HG02763 (cell line): ENCODE results near the gene TESK2.
A peak's percentile ranks its signal among the peaks of the same experiment; 100 is the strongest.
"Not testable (repeated sequence)": the region's sequence is repeated elsewhere in the genome, so short reads cannot be mapped to it uniquely, and the experiment has no call there.

Experiments
- ATAC-seq: cut with Tn5 transposase; IDR thresholded peaks from one replicate; pipeline ENCODE4 v1.9.1; 2021; ENCODE audit warnings: mild to moderate bottlenecking, moderate library complexity; ENCODE audit not compliant: unreplicated experiment

The TESK2 gene

DNA sequence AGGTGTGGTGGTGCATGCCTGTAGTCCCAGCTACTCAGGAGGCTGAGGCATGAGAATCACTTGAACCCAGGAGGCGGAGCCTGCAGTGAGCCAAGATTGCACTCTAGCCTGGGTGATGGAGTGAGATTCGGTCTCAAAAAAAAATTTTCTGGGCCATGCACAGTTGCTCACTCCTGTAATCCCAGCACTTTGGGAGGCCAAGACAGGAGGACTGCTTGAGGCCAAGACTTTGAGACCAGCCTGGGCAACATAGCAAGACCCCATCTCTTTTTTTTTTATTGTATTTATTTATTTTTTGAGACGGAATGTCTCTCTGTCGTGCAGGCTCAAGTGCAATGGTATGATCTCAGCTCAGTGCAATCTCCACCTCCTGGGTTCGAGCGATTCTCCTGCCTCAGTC lies 16.8 kb downstream of the TESK2 start:
- ATAC-seq, result not testable (repeated sequence)

- no peak for ATAC-seq
These were observed 17.7 kb downstream of the TESK2 start for GRCh38 chr1:45473302-45473701.

DNA sequence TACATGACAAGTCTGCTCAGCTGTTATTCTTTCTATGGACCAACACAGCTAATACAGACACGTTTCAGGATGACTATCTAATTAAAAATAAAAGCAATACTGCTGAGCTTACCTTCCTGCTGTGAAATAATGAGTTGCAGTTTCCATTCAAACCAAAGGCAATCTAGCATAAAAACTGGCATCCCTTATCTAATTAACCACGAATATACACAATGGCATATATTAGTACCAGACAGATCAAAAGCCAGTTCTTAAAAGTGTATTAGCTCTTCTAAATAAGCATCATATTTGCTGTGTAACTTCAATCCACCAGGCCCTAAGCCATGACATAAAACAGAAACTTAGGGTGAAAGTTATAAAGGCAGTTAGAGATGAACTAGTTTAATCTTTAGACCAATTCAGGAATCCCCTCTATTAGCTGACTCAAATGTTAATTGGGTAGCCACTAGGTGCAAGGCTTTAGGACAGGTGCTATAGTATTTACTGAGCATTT lies 20.6 kb downstream of the TESK2 start:
- no peak for ATAC-seq

GRCh38 chr1:45467353-45467752 lies 23.6 kb downstream of the TESK2 start:
- peak; percentile 49 for ATAC-seq

- ATAC-seq, result no peak
These were observed 25.7 kb downstream of the TESK2 start for GRCh38 chr1:45465277-45465676.

DNA sequence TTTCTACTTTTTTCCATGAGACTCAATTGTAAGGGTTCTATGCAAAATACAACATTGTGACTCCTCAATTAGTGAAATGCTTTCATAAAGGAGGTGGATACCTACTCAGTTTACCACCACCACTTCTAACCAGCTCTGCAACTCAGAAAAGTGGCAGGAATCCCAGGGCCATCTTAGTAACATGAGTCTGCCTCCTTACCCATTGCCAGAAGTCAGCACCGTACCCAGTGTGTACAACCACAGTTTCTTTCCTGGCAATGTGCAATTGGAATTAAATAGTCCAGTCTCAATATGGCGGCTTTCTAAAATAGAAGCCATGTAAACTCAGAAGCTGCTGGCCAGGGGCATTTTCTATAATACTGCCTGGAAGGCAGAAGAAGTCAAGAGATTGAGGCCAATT lies 32.1 kb downstream of the TESK2 start:
- ATAC-seq, result no peak

GRCh38 chr1:45456531-45456930 lies 34.4 kb downstream of the TESK2 start:
- no peak for ATAC-seq

DNA sequence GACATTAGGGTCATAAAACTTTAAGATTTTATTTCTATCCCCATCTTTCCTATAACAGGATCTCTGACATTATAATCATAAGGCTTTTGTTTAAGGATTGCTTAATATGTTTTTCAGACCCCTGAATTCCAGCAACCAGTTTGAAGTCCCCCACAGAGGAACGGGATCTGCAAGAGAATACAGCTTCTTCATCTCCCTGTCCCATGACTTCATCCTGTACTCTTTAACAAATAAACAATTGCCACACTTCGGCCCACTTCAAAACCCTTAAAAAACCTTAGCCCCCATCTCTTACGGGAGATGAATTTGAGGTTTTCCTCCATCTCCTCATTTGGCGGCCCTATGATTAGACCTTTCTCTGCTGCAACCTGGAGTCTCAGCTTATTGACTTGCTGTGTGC lies 35.8 kb downstream of the TESK2 start:
- ATAC-seq, result no peak

DNA sequence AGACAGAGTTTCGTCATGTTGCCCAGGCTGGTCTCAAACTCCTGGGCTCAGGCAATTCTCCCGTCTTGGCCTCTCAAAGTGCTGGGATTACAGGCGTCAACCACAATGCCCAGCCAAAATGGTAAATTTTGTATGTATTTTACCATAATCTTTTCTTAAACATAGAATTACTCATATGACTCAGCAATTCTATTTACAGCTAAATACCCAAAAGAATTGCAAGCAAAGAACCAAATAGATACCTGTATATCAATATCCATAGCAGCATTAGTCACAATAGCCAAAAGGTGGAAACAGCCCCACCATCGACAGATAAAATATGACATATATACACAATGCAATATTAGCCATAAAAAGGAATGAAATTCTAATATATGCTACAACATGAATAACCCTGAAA lies 36.5 kb downstream of the TESK2 start:
- ATAC-seq, result no peak

- ATAC-seq, result no peak
These were observed 38.5 kb downstream of the TESK2 start for GRCh38 chr1:45452503-45452902.

GRCh38 chr1:45448357-45448756 lies 42.6 kb downstream of the TESK2 start:
- no peak for ATAC-seq

GRCh38 chr1:45446950-45447672 lies 43.9 kb downstream of the TESK2 start:
- ATAC-seq, result no peak

DNA sequence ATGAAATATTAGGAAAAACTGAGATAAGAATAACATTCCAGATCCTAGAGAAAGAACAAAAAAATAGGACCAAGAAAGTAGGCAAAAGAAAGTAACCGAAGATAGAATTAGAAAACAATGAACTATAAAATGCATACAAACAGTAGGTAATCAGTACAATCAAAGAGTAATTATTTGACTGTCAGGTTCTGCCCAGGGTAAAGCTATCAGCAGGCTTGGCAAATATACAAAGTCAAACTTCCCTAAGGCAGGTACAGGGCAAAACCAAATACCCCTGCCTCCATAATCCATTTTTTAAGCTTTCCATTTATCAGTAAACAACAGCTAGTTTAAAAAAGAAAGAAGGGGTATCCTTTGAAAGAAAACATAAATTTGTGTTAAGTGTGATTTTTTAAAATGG lies 44.4 kb downstream of the TESK2 start:
- ATAC-seq, result no peak

DNA sequence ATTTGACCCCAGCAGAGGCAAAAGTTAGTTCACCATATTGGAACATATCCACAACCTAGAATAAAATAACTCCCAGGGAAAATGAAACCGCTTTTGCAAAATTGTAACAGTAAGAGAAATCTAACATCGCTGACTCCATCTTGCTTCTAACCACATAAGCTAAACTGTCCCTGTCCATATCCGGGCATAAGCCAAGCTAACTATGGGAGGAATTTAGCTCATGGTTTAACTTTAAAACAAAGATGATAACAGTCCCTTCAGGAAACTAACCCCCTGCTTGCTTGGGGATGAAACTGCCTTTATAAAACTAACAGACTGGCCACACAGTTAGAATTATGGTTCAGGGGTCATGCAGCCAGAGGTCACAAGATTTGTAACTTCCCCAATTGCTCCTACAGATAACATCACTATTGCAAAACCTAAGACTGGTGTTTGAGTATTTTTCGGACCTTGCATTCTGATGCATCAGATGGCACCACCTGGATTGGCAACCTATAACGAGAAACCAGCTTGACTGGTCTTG lies 46.3 kb downstream of the TESK2 start:
- no peak for ATAC-seq

DNA sequence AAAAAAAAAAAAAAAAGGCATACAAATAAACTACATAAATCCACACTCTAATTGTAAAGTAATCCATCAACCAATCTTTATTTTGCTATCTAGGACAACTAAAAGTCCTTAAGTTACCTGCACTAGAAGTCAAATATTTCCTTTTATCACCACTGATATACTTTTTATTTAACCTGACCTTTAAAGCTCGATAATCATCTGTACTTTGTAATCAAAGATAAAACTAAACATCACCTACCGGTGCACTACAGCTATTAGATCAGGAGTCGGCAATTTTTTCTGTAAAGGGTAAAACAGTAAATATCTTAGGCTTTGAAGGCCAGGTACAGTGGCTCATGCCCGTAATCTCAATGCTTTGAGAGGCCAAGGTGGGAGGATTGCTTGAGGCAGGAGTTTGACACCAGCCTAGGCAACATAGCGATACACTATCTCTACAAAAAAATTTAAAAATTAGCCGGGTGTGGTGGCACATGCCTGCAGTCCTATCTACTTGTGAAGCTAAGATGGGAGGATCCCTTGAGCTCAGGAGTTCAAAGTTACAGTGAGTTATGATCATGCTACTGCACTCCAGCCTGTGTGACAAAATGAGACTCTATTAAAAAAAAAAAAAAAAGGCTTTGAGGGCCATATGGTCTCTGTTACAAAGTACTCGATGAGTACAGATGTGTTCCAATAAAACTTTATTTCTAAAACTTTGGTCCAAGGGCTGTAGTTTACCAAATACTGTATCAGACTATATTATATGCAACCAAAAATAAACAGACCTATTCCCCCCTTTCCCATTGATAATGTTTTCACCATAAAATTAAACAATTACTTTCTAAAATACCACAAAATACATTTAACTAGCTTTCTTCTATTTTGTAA lies 47.1 kb downstream of the TESK2 start:
- ATAC-seq, result no peak

GRCh38 chr1:45442272-45442671 lies 48.7 kb downstream of the TESK2 start:
- ATAC-seq, result no peak

DNA sequence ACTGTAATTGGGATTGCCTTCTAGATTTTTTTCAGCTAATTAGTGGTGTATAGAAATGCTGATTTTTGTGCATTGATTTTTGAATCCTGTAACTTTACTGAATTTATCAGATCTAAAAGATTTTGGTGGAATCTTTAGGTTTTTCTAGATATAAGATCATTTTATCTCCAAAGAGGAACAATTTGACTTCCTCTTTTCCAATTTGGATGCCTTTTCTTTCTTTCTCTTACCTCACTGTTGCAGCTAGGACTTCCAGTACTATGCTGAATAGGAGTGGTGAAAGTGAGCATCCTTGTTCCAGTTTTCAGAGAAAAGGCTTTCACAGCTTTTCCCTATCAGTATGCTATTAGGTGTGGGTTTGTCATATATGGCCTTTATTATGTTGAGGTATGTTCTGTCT lies 53.6 kb downstream of the TESK2 start:
- ATAC-seq, result no peak

- ATAC-seq, result no peak
These were observed 60.5 kb downstream of the TESK2 start for GRCh38 chr1:45430490-45430889.

GRCh38 chr1:45429561-45430159 lies 61.3 kb downstream of the TESK2 start:
- ATAC-seq, result no peak

GRCh38 chr1:45423906-45424678 lies 66.9 kb downstream of the TESK2 start:
- ATAC-seq, result no peak

DNA sequence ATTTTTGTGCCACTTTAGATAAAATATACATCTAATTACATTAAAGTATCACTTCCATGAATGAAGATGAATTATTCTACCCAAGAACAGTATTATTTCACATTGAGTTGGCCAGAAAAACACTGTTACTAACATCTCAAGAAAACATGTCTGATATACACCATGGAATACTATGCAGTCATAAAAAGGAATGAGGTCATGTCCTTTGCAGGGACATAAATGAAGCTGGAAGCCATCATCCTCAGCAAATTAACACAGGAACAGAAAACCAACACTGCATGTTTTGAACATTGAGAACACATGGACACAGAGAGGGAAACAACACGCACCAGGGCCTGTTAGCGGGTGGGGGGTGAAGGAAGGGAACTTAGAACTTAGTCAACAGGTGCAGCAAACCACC lies 69.0 kb downstream of the TESK2 start:
- no peak for ATAC-seq
